ENCODE results near the gene STMN3. TPM values are rescaled to one million over a fixed set of nuclear protein-coding genes. Genes with fewer than 3 reads are reported as not detected.
"Not testable (repeated sequence)": the region's sequence is repeated elsewhere in the genome, so short reads cannot be mapped to it uniquely, and the experiment has no call there.

The STMN3 gene
- total RNA-seq, 1 experiment from 2014 or later = 42.7 TPM

- ChIA-PET CTCF (no interaction called here), POLR2A (no interaction called here)
- H3K4me1 ChIP-seq (ENCODE audit: control insufficient read depth, insufficient read depth, low read length) = peaks cover 3% of the 10 kb centered on the region; the same call in 1 of the 2 replicates
- in situ Hi-C loops (cut with HindIII; ENCODE audit: low pct_unique_long_range_greater_than_20kb, low sequenced_read_pairs) = no loop called here
- no peak overlapping the region for H3K27ac ChIP-seq (ENCODE audit: low read length)
- ATAC-seq = no peak
- intact Hi-C loops (cut with micrococcal nuclease; ENCODE audit: unreplicated experiment) = no loop called here
- H3K4me3 ChIP-seq (ENCODE audit: low read depth in 2 of 2, low read length in 2 of 2) = no peak overlapping the region
- no TSS peak for BruUV-seq (replicated peaks)
- no peak for DNase-seq (ENCODE audit: low read depth, low spot score)
- no peaks in the 10 kb centered on the region for H3K36me3 ChIP-seq (ENCODE audit: control insufficient read depth, insufficient read depth, low read length)
- H3K9me3 ChIP-seq (ENCODE audit: control insufficient read depth, insufficient read depth, low read depth, low read length) = no peaks in the 10 kb centered on the region
- H3K27me3 ChIP-seq (ENCODE audit: control insufficient read depth, insufficient read depth, low read length) = no peaks in the 10 kb centered on the region
- TF ChIP-seq SIN3A (IDR thresholded peaks at IDR 0.05; ENCODE audit: borderline replicate concordance, insufficient read depth, low read depth, low read length) (no peak), CTCF (IDR thresholded peaks at IDR 0.05) (no peak), POLR2AphosphoS5 (IDR thresholded peaks at IDR 0.05; ENCODE audit: low read depth, low read length) (no peak), TCF7L2 (IDR thresholded peaks at IDR 0.05; ENCODE audit: low read depth, low read length) (no peak)
- TF ChIP-seq, protein P1, sequence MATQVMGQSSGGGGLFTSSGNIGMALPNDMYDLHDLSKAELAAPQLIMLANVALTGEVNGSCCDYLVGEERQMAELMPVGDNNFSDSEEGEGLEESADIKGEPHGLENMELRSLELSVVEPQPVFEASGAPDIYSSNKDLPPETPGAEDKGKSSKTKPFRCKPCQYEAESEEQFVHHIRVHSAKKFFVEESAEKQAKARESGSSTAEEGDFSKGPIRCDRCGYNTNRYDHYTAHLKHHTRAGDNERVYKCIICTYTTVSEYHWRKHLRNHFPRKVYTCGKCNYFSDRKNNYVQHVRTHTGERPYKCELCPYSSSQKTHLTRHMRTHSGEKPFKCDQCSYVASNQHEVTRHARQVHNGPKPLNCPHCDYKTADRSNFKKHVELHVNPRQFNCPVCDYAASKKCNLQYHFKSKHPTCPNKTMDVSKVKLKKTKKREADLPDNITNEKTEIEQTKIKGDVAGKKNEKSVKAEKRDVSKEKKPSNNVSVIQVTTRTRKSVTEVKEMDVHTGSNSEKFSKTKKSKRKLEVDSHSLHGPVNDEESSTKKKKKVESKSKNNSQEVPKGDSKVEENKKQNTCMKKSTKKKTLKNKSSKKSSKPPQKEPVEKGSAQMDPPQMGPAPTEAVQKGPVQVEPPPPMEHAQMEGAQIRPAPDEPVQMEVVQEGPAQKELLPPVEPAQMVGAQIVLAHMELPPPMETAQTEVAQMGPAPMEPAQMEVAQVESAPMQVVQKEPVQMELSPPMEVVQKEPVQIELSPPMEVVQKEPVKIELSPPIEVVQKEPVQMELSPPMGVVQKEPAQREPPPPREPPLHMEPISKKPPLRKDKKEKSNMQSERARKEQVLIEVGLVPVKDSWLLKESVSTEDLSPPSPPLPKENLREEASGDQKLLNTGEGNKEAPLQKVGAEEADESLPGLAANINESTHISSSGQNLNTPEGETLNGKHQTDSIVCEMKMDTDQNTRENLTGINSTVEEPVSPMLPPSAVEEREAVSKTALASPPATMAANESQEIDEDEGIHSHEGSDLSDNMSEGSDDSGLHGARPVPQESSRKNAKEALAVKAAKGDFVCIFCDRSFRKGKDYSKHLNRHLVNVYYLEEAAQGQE (IDR thresholded peaks at IDR 0.05; ENCODE audit: insufficient read depth in 1 of 2, low read depth in 2 of 2, low read length in 1 of 2) = no peak
Observed at GRCh38 chr20:63617876-63618265, 35.4 kb downstream of the STMN3 start.

DNA sequence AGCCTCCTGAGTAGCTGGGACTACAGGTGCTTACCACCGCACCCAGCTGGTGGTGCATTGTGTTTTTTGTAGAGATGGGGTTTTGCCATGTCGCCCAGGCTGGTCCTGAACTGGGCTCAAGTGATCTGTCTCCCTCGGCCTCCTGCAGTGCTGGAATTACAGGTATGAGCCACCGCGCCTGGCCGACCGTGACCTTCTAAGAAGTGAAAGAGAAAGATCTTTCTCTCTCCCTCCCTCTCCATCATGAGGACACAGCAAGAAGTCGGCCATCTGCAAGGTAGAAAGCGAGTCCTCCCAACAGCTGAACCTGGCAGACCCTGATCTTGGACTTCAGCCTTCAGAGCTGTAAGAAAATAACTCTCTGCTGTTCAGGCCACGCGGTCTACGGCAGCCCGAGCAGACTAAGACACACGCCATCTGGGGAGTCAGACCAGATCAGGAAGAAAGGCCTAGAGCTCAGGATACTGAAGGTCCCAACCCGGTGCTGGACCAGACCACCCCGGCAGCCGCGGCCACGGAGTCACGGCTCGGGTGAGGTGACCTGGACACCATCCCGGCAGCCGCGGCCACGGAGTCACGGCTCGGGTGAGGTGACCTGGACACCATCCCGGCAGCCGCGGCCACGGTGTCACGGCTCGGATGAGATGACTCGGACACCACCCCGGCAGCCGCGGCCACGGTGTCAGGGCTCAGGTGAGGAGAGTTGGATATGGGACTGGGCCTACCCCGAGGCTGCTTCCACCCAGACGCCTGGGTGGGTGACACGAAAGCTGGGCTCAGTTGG lies 35.9 kb downstream of the STMN3 start:
- in situ Hi-C loops (cut with HindIII; ENCODE audit: low pct_unique_long_range_greater_than_20kb, low sequenced_read_pairs) (no loop called here), intact Hi-C loops (cut with micrococcal nuclease; ENCODE audit: unreplicated experiment) (no loop called here)
- POLR2A ChIA-PET = no interaction called here
- Histone ChIP-seq H3K36me3 (ENCODE audit: control insufficient read depth, insufficient read depth, low read length) (no peaks in the 10 kb centered on the region), H3K4me1 (ENCODE audit: control insufficient read depth, insufficient read depth, low read length) (peaks cover 3% of the 10 kb centered on the region; the same call in 1 of the 2 replicates), H3K27me3 (ENCODE audit: control insufficient read depth, insufficient read depth, low read length) (no peaks in the 10 kb centered on the region), H3K27ac (ENCODE audit: low read length) (no peak overlapping the region), H3K9me3 (ENCODE audit: control insufficient read depth, insufficient read depth, low read depth, low read length) (no peaks in the 10 kb centered on the region), H3K4me3 (ENCODE audit: low read depth in 2 of 2, low read length in 2 of 2) (no peak overlapping the region)
- no peak for TF ChIP-seq CTCF (IDR thresholded peaks at IDR 0.05)
- TF ChIP-seq POLR2AphosphoS5 (IDR thresholded peaks at IDR 0.05; ENCODE audit: low read depth, low read length) = no peak
- no peak for TF ChIP-seq SIN3A (IDR thresholded peaks at IDR 0.05; ENCODE audit: borderline replicate concordance, insufficient read depth, low read depth, low read length)
- no peak for TF ChIP-seq TCF7L2 (IDR thresholded peaks at IDR 0.05; ENCODE audit: low read depth, low read length)
- TF ChIP-seq, protein P1 (IDR thresholded peaks at IDR 0.05; ENCODE audit: insufficient read depth in 1 of 2, low read depth in 2 of 2, low read length in 1 of 2) = no peak
- BruUV-seq (replicated peaks) = no TSS peak
- DNase-seq (ENCODE audit: low read depth, low spot score) (no peak), ATAC-seq (no peak)
- CTCF ChIA-PET = no interaction called here

DNA sequence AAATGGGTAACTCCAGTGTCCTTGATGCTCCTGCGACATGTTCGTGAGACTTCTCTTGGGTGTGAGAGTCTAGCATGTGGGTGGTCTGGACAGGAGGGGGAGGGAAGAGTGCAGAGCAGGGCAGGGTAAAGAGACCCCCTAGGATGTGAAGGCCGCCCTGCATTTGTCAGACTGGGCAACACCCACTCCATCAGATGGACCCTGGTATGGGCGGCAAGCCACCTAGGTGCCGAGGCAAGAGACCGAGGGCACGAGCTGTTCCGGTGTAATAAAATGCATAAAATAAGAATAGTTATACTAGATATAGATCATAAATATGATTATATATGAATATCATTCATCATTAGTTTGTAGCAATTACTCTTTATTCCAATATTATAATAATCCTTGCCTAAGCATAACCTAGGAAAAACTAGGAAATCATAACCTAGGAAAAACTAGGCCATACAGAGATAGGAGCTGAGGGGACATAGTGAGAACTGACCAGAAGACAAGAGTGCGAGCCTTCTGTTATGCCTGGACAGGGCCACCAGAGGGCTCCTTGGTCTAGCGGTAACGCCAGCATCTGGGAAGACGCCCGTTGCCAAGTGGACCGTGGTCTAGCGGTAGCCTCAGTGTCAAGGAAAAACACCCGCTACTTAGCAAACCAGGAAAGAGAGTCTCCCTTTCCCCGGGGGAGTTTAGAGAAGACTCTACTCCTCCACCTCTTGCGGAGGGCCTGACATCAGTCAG lies 39.2 kb downstream of the STMN3 start:
- CTCF ChIA-PET; H3K36me3 ChIP-seq (ENCODE audit: control insufficient read depth, insufficient read depth, low read length); H3K4me3 ChIP-seq (ENCODE audit: low read depth in 2 of 2, low read length in 2 of 2); BruUV-seq (replicated peaks); ATAC-seq; in situ Hi-C loops (cut with HindIII; ENCODE audit: low pct_unique_long_range_greater_than_20kb, low sequenced_read_pairs); POLR2A ChIA-PET; DNase-seq (ENCODE audit: low read depth, low spot score); H3K9me3 ChIP-seq (ENCODE audit: control insufficient read depth, insufficient read depth, low read depth, low read length); H3K27me3 ChIP-seq (ENCODE audit: control insufficient read depth, insufficient read depth, low read length); H3K4me1 ChIP-seq (ENCODE audit: control insufficient read depth, insufficient read depth, low read length); H3K27ac ChIP-seq (ENCODE audit: low read length); intact Hi-C loops (cut with micrococcal nuclease; ENCODE audit: unreplicated experiment): not testable (repeated sequence)
